ENCODE measurements around the gene LZTR1.
"Not testable (repeated sequence)": the region's sequence is repeated elsewhere in the genome, so short reads cannot be mapped to it uniquely, and the experiment has no call there.

Gene LZTR1

GRCh38 chr22:21038405-21038804 is 56.3 kb downstream of the LZTR1 start:
- no peak for DNase-seq

- not testable (repeated sequence) for DNase-seq
These were observed 57.1 kb downstream of the LZTR1 start for GRCh38 chr22:21039158-21039557.

GRCh38 chr22:21041937-21042336 is 59.8 kb downstream of the LZTR1 start:
- DNase-seq, result no peak

- DNase-seq, result no peak
These were observed 61.1 kb downstream of the LZTR1 start for GRCh38 chr22:21042978-21043859.

- DNase-seq, result no peak
These were observed 61.9 kb downstream of the LZTR1 start for GRCh38 chr22:21043860-21044535.

- no peak for DNase-seq
These were observed 63.0 kb downstream of the LZTR1 start for GRCh38 chr22:21044931-21045584.

GRCh38 chr22:21045585-21046294 is 63.6 kb downstream of the LZTR1 start, which contains the start of gene LRRC74B:
Gene LRRC74B (plus strand): TSS chr22:21045946. CDS start chr22:21045987, 41 bp downstream.
- DNase-seq, result peak; percentile 77

GRCh38 chr22:21047035-21047661 is 65.1 kb downstream of the LZTR1 start:
- no peak for DNase-seq

- DNase-seq, result no peak
These were observed 65.6 kb downstream of the LZTR1 start for GRCh38 chr22:21047730-21048129.

GRCh38 chr22:21048448-21048847 is 66.4 kb downstream of the LZTR1 start:
- DNase-seq, result not testable (repeated sequence)

Measured in NCI-H524 treated with DMSO at 0.1 percent for 48 hours (cell line).